Right ventricle myocardium superior (tissue), 1 donor: ENCODE results near the gene SLC25A44. TPM values are rescaled to one million over a fixed set of nuclear protein-coding genes. Genes with fewer than 3 reads are reported as not detected.
A peak's percentile ranks its signal among the peaks of the same experiment; 100 is the strongest.
"Not testable (repeated sequence)": the region's sequence is repeated elsewhere in the genome, so short reads cannot be mapped to it uniquely, and the experiment has no call there.

Experiments used
- ATAC-seq: fragments of 200-7000 bp; cut with Tn5 transposase; one replicate; pipeline ENCODE4 v1.9.1; 2020; ENCODE audit warnings: mild to moderate bottlenecking; ENCODE audit not compliant: poor library complexity
- DNase-seq: peaks from one replicate; pipeline ENCODE4 v3.0.0-alpha.2; 2020
- intact Hi-C: fragments of 100-400 bp; cut with DNase I; formaldehyde crosslinking; loops from one replicate; pipeline ENCODE4 v1.11.2; 2022
- total RNA-seq: library from RNA; stranded (reverse); fragmentation: NEBNext Ultra II Directional; extraction: Animal tissue kit (Norgen Biotek cat#: 25700); gene quantifications from one replicate; pipeline ENCODE4 v1.2.1, GENCODE V29; 2021
- donor health status: DM: no; HTN: yes; CAD: no; lungs with severe emphysema.

The SLC25A44 gene
- total RNA-seq, 1 donor from 2014 or later = 15.8 TPM

GRCh38 chr1:156191292-156191964 is 2.5 kb upstream of the SLC25A44 start:
- intact Hi-C loops = loop anchor here (10.0 kb wide), 1 partner anchor 47 kb away; no protein-coding TSS in a partner anchor
- DNase-seq (no peak), ATAC-seq (no peak)

GRCh38 chr1:156193208-156193487 is 756 bp upstream of the SLC25A44 start:
- DNase-seq = no peak
- ATAC-seq = no peak
- intact Hi-C loops = loop anchor here (10.0 kb wide), 1 partner anchor 48 kb away; no protein-coding TSS in a partner anchor

GRCh38 chr1:156194300-156194652 is 372 bp downstream of the SLC25A44 start:
- ATAC-seq (peak; percentile 6), DNase-seq (no peak)
- intact Hi-C loops = loop anchor here (10.0 kb wide), 1 partner anchor 49 kb away; no protein-coding TSS in a partner anchor

- DNase-seq (no peak), ATAC-seq (no peak)
- intact Hi-C loops = loop anchor here (10.0 kb wide), 1 partner anchor 51 kb away; no protein-coding TSS in a partner anchor
Measured at GRCh38 chr1:156195853-156196252, 1.9 kb downstream of the SLC25A44 start.

GRCh38 chr1:156196445-156196844 is 2.5 kb downstream of the SLC25A44 start:
- intact Hi-C loops = loop anchor here (10.0 kb wide), 1 partner anchor 52 kb away; no protein-coding TSS in a partner anchor
- DNase-seq (no peak), ATAC-seq (no peak)

- intact Hi-C loops = loop anchor here (10.0 kb wide), 1 partner anchor 54 kb away; no protein-coding TSS in a partner anchor
- no peak for ATAC-seq
- DNase-seq = no peak
Measured at GRCh38 chr1:156198831-156199349, 5.0 kb downstream of the SLC25A44 start.

GRCh38 chr1:156200044-156200443 is 6.1 kb downstream of the SLC25A44 start:
- DNase-seq (no peak), ATAC-seq (no peak)
- intact Hi-C loops = no loop called here

- intact Hi-C loops = no loop called here
- no peak for DNase-seq
- ATAC-seq = peak; percentile 78
Measured at GRCh38 chr1:156203331-156203730, 9.4 kb downstream of the SLC25A44 start.

- no peak for ATAC-seq
- intact Hi-C loops = no loop called here
- DNase-seq = no peak
Measured at GRCh38 chr1:156204686-156205085, 10.8 kb downstream of the SLC25A44 start.

- intact Hi-C loops = no loop called here
- ATAC-seq = no peak
- no peak for DNase-seq
Measured at GRCh38 chr1:156211243-156211642, 17.3 kb downstream of the SLC25A44 start.

GRCh38 chr1:156212130-156212529 is 18.2 kb downstream of the SLC25A44 start:
- intact Hi-C loops = no loop called here

GRCh38 chr1:156212833-156213643 is 19.1 kb downstream of the SLC25A44 start, which contains the start of gene PMF1:
PMF1 (plus strand) TSS chr1:156213007; CDS start chr1:156213016, 9 bp downstream.
- intact Hi-C loops = no loop called here
- DNase-seq = peak; percentile 98
- ATAC-seq = peak; percentile 99

More at GRCh38 chr1:156212130-156212529, 18.2 kb downstream of the SLC25A44 start:
- ATAC-seq = no peak
- DNase-seq = no peak

- ATAC-seq (no peak), DNase-seq (no peak)
- intact Hi-C loops = no loop called here
Measured at GRCh38 chr1:156213644-156213966, 19.7 kb downstream of the SLC25A44 start.

GRCh38 chr1:156214024-156214748 is 20.3 kb downstream of the SLC25A44 start:
- ATAC-seq (no peak), DNase-seq (no peak)
- intact Hi-C loops = no loop called here

- DNase-seq, ATAC-seq, intact Hi-C loops: not testable (repeated sequence)
Measured at GRCh38 chr1:156216361-156217086, 22.6 kb downstream of the SLC25A44 start.

- intact Hi-C loops = no loop called here
- ATAC-seq (no peak), DNase-seq (no peak)
Measured at GRCh38 chr1:156217871-156218270, 24.0 kb downstream of the SLC25A44 start.

- DNase-seq (no peak), ATAC-seq (no peak)
- intact Hi-C loops = loop anchor here (5.0 kb wide), 1 partner anchor 68 kb away; the partner anchor contains the start of gene SEMA4A
Measured at GRCh38 chr1:156220226-156220625, 26.3 kb downstream of the SLC25A44 start.

GRCh38 chr1:156221986-156222692 is 28.2 kb downstream of the SLC25A44 start:
- intact Hi-C loops = loop anchor here (5.0 kb wide), 1 partner anchor 70 kb away; the partner anchor contains the start of gene SEMA4A
- ATAC-seq (no peak), DNase-seq (no peak)
